Amniotic stem cell (primary cell): ENCODE results near the gene HSDL2.
"Not testable (repeated sequence)": the region's sequence is repeated elsewhere in the genome, so short reads cannot be mapped to it uniquely, and the experiment has no call there.

ENCODE experiments used
- DNase-seq: peaks from one replicate; lab custom pipeline; 2025; lab: John Stamatoyannopoulos, UW

Gene HSDL2

DNA sequence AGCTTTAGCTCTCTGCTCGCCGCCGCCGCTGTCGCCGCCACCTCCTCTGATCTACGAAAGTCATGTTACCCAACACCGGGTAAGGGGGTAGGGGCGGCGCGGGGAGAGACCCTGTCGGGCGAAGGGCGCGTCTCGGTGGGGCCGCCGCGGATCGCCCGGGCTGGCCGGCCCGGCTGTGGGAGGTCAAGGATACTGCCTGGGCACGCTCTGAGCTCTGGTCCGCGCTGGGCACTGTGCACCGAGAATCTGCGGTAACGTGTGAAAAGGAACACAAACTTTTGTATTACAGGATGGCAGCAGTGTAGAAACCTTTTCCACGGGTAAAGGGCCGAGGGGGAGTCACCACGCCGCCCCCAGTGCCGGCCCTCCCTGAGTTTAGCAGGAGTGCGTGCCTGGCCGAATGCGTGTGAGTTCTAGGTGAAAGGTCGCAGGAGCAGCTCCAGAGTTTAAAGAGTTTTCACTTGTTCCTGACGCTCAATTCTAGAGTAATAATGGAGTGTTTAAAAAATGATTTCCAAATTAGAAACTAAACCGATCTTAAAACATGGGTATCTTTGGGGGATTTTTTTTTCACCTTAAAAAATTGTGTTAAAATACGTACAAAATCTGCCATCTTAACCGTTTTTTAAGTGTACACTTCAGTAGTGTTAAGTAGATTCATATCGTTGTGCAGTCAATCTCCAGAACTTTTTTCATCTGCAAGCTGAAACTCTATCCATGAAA, at the start of gene HSDL2:
Gene HSDL2 (plus strand): TSS at position 7 of the 723 bp plus-strand sequence. CDS start 56 bp downstream, at position 63.
- peak; percentile 30 for DNase-seq

DNA sequence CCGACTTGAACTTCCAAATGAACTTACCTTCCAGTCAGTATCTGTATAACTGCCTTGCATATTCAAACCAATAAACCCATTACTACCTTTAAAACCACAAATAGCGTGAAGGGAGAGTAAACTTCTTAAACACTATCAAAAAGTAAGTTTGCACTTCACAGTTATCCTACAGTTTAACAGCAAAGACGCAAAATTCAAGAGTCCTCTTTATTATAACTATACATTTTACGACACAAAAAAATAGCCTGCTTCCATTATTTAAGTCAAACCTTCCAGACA, 48.3 kb upstream of the HSDL2 start:
- no peak for DNase-seq

DNA sequence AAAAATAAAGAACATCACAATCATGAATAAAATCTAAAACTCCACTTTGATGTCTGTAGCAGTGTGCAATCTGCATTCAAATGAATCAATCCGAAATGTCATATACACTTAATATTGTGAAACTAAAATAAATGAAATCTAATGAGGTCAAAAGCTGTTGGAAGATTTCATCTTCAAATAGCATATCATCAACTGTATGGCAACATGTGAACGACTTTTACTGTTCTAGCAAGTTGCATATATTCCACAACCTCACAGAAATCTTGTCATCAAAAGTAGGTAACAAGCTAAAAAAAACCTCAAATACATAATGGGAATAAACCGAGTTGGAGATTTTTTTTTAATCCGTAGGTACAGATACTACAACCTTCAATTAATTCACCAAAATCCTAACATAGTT, 47.7 kb upstream of the HSDL2 start:
- DNase-seq: no peak

DNA sequence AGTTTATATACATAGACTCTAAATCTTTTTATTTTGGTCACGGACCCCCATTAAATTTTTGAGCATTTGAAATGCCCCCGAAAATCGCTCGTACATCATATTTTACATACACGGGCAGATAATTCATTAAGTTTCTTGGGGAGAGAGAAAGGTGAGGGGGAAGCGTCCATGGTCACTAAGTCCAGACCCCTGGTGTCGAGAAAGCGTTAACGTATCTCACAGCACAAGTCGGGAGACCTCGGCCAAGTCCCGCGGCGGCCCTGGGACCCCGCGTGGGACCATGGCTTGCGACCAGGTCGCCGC, 47.3 kb upstream of the HSDL2 start:
- no peak for DNase-seq

DNA sequence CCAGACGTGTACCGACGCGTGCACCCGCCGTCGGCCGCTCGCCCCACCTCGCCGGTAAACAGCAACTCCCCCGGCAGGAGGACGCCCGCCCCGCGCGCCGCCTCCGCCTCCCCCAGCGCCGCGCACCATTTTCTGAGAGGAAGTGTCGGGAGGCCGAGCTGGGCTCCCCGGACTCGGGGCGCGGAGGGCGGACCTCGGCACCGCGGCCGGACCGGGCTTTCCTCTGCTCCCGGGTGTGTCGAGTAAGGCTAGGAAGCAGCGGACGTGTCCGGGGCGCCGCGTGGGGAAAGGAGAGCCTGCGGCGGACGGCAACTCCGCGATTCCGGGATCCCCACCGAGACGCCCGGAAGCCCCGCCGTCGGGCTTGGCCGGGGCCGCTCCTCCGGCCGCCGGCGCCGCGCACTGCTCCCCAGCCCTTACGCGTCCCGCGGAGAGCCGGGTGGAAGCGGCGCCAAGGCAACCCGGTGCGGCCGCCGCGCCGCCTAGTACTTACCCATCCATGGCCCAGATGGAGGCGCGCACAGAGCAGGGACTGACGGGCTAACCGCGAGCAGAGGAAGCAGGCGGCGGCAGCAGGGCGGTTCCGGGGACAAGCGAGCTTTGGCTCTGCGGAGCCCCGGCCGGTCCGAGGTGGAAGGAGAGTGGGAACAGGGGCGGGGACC, 46.8 kb upstream of the HSDL2 start, which contains the start of gene PTBP3:
Gene PTBP3 (minus strand): TSS at position 643 of the 662 bp plus-strand sequence. CDS start 35,754 bp downstream, outside the sequence.
- DNase-seq: peak; percentile 15

DNA sequence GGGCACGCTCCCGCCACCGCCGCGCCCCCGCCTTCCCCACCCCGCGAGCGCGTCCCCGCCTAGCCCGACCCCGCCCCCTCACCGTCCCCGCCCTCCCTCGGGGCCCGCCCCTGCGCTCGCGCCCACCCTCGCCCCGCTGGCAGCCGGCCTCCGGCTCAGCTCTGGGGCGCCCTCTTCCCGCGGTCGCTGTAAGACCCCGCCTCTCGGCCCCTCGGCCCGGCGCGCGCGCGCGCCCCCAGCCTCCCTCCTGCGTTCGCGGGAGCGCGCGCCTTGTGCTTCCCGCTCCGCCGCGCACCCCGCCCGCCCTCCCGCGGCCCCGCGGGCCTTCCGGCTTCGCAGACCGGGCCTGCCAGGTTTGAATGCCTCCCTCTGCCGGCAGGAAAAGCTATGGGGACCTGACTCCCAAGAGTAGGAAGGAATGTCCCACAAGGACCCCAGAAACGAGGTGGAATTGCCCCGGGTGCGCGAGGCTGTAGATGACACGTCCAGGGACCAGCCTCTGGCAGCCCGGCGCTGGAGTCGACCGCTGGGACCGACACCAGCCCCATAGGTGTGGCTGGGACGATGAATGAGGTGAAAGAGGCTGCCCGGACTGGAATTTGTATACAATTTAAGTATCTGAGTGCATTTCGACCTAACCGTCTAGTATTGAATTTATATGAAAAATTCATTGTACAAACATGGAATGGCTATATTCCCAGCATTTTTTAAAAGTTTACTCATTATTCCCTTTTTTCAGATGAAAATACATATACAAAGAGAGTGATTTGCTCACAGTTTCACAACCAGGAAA, 46.1 kb upstream of the HSDL2 start:
- peak; percentile 89 for DNase-seq

DNA sequence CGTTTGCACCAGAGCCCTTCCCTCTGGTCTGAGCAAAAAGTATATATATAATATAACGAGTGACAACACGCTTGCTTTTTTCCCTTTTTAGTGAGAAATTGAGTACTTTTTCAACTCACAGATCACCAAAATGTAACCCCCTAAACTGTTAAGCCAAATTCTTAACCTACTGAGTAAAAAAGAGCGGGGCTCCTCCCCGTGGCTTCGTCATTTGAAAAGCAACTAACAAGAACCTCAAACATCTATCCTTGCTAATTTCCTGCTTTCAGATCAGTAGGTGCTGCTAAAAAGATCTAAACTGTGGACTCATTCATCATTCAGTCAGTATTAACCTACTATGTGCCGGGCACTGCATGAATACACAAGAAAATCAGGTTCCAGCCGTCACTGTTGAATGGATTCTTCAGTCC, 45.5 kb upstream of the HSDL2 start:
- DNase-seq: no peak

DNA sequence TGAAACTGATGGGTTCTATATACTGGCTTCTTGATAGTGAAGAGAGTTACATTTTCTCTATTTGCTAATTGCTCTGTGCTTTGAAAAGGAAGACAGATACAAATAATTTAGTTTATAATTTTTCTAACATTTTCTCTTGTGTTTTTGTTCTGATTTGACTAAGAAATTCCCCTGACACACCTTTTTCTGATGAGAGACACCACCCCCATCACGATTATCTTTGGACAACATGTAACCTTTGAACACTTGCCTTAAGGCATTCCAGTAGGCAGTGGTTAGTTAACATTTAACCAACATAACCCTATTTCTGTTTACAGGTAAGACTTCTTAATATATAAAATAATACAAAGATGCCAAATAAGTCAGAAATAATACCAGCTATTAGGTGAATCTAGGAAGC, 42.4 kb upstream of the HSDL2 start:
- no peak for DNase-seq

DNA sequence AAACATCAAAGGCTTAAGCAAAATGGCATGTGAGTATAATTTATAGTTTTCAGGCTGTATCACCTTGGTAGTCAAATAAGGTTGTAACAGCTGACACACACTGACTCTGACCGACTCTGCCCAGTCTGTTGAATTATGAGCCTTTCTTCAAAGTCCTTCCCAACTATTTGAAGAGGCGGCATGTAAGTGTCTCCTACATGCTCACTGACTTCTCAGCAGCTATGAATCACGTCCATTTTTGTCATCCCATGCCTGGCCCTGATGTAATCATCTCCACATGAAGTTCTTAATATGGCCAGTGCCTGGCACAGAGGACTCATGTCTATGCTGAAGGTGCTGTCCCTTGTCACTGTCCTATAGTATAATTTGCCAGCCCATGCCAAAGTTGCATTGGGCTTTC, 41.3 kb upstream of the HSDL2 start:
- DNase-seq: peak; percentile 14

DNA sequence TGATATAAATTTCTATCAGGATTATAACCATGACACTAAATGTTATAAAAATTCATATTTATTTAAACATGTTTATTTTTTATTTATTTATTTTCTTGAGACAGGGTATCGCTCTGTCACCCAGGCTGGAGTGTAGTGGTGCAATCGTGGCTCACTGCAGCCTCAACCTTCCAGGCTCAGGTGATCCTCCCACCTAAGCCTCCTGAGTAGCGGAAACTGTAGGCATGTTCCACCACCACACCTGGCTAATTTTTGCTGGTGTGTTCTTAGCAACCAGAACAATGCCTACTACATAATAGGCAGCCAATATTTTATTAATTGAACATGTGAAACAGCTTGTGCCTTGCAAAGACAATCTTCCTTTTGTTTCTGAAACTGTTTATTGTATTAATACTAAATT, 40.0 kb upstream of the HSDL2 start:
- DNase-seq: no peak

DNA sequence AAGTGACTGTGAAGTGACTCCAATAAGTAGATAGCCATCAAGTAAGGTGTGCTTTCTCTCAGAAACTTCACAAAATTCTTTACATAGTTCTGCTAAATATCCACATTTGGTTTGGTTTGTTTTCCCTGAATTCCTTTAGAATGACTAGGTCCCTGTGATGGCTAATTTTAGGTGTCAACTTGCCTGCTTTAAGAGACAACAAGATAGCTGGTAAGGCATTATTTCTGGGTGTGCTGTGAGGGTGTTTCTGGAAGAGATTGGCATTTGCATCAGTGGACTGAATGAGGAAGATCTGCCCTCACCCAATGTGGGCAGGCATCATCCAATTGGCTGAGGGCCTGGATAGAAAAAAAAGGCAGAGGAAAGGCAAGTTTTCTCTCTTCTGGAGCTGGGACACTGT, 38.2 kb upstream of the HSDL2 start:
- no peak for DNase-seq

DNA sequence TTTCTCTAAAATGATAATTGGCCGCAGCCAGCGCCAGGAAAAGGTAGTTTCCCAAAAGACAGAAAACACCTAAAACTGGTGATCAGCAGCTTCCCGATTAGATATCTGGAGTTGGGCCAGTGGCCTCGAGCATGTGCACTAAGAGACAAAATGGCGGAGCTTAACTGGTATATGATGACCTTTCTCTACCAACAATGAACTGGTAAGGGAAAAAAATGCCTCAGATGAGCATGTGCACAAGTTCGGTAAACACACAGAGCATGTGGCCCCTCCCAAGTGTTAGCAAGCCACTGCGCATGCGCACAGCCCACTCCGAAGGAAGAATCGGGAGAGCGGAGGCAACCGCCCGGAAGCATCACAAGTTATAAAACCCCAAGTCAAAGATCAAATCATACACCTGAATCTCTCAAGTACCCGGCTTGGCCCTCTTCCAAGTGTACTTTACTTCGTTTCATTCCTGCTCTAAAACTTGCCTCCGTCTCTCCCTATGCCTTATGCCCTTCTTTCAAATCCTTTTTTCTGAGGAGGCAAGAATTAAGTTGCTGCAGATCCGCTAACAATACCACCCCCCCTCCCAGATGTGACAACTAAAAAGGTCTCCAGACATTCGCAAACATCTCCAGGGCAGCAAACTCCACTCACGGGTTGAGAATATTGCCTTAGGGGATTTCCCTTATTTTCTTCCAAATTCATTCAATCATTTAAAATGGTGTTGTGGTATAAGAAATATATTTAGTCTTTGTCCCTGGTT, 31.5 kb upstream of the HSDL2 start:
- peak; percentile 27 for DNase-seq

DNA sequence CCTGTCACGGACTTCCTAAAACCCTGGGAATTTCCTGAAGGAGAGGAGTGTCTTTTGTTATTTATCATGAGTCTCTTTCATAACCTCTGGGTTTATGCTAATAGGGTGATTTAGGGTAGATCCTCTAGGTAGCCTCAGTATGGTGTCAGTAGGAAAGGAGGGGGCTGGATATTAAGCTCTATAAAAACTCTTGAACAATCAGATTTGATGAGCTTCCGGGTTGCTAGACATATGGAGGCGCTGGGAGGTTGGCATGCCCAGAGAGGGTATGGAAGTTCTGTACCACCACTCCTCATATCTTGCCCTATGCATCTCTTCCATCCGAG, 30.9 kb upstream of the HSDL2 start:
- DNase-seq: no peak

DNA sequence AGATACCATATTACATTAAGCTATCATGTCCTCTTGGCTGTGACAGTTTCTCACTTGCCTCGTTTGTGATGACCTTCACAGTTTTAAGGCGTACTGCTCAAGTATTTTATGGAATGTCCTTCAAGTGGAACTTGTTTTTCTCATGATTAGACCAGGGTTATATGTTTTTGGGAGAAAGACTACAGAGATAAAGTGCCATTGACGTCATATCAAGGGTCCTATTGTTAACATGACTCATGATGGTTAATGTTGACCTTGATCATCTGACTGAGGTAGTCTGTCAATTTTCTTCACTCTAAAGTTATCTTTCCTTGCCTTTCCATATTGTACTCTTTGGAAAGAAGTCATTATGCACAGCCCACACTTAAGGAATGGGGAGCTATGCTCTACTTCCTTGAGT, 28.7 kb upstream of the HSDL2 start:
- DNase-seq: no peak

DNA sequence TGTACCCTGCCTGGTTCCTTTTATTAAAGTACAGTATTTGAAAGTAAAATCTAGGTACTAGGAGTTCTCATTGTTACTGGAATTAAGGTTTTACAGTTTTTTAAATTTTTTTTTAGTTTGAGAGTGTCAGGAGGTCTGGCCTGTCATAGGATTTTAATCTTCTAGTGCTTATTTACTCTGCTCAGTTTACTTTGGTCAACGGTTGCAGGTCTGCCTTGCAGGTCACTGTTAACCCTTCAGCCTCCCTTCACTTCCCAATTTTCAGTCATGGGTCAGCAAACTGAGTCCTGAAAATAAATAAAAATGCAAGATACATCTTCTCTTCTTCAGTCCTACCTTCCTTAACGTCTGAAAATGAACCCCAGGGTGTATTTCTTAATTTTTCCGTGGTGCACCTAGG, 27.7 kb upstream of the HSDL2 start:
- no peak for DNase-seq

DNA sequence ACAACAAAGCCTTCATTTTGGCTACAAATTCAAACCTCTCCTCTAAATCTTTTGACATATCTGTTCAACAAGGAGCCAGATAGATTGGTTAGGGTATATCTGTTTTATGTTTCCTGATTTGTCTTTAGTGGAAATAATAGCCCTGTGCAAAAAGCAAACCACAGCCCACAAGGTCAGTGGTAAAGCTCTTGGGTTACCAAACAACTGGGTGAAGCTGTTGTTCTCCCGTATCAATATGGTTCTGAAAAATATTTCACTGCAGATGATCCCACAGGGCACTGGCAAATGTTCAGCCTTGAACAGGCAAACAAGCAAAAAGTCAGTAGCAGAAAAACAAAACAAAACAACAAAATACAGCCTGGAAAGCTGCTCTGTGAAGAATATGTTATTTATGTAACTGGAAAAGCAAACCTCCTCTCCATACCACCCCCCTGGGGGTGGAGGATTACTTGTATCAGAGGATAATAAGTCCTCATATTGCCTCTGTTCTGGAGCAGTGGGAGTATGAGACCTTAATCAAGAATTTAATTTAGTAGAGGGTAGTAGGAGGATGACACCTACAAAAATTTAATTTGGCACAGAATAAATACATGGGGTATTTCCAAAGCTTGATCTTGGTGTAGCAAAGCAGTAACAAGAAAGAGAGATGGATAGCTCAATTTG, 25.7 kb upstream of the HSDL2 start:
- no peak for DNase-seq

DNA sequence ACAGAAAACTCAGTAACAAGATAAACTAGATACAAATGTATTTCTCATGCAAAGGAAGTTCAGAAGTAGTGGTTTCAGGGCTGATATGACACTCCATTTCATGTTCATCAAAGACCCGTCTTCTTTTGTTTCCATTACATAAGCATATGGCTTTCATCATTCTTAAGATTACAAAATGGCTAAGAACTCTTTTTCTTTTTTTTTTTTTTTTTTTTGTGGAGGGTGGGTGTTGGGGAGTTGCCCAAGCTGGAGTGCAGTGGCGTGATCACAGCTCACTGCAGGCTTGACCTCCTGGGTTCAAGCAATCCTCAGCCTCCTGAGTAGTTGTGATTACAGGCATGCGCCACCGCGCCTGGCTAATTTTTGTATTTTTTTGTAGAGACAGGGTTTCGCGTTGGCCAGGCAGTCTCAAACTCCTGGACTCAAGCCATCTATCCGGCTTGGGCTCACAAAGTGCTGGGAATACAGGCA, 24.4 kb upstream of the HSDL2 start:
- DNase-seq: no peak

DNA sequence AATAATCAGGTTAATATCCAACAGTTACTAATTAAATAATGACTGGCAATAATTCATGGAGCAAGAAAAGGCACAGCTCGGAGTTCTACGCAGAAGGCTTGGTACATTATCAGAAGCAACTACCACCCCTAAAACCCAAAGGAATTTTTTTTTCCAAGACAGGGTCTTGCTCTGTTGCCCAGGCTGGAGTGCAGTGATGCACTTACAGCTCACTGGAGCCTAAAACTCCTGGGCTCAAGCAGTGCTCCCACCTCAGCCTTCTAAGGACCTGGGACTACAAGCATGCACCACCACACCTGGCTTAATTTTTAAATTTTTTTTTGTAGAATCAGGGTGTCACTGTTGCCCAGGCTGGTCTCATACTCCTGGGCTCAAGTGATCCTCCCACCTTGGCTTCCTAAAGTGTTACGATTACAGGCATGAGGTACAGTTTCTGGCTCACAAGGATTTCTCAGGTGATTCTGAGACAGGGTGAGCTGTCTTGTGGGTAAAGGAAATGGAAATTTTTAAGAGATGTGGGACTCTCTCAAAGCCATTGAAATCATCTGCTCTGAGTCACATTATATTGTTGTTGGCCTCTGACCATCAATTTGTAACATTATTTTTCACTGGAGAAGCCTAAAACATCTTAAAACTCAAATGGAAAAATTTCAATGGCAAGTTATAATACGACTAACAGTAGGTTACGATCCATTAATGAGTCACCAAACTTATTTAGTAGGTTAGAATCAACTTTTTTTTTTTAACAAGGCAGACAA, 19.7 kb upstream of the HSDL2 start:
- peak; percentile 7 for DNase-seq

DNA sequence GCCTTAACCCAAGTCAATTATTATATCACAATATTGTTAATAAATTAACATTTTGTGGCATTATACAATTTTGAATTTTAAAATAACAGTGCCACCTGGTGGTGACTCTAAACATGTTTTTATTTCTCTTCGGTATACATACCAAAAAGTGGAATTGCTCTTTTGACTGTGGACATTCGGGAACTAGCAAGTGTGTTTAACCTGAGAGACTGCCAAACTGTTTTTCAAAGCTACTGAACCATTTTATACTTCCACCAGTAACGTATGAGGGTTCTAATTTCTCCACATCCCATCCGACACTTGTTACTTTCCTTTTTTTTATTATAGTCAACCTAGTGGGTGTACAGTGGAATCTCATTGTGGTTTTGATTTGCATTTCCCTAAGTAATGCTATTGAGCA, 18.3 kb upstream of the HSDL2 start:
- DNase-seq: peak; percentile 31

DNA sequence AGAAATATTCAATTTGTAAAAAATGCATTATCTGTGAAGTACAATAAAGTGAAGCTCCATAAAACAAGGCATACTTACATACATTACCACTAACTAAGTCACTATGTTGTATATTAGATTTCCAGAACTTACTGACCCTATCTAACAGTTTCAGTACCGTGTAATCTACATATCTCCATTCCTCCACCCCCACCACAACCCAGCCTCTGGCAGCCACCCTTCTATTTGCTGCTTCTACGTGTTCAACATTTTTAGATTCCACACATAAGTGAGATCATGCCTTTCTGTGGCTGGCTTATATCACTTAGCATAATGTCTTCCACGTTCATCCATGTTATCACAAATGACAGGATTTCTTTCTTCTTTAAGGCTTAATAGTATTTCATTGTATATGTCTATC, 15.1 kb upstream of the HSDL2 start:
- DNase-seq: no peak

DNA sequence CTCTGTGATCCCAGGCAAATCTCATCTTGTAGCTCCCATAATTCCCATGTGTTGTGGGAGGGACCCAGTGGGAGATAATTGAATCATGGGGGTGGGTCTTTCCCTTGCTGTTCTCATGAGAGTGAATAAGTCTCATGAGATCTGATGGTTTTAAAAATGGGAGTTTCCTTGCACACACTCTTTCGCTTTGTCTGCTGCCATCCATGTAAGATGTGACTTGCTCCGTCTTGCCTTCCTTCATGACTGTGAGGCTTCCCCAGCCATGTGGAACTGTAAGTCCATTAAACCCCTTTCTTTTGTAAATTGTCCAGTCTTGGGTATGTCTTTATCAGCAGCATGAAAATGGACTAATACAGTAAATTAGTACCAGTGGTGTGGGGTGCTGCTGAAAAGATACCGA, 14.7 kb upstream of the HSDL2 start:
- not testable (repeated sequence) for DNase-seq
